GM21717 (cell line): Measurements from ENCODE around the gene PGM5.
"Not testable (repeated sequence)": the region's sequence is repeated elsewhere in the genome, so short reads cannot be mapped to it uniquely, and the experiment has no call there.

Experiments
- ATAC-seq: cut with Tn5 transposase; IDR thresholded peaks from one replicate; pipeline ENCODE4 v1.9.1; 2021; ENCODE audit warnings: mild to moderate bottlenecking, moderate library complexity; ENCODE audit not compliant: unreplicated experiment

The PGM5 gene

DNA sequence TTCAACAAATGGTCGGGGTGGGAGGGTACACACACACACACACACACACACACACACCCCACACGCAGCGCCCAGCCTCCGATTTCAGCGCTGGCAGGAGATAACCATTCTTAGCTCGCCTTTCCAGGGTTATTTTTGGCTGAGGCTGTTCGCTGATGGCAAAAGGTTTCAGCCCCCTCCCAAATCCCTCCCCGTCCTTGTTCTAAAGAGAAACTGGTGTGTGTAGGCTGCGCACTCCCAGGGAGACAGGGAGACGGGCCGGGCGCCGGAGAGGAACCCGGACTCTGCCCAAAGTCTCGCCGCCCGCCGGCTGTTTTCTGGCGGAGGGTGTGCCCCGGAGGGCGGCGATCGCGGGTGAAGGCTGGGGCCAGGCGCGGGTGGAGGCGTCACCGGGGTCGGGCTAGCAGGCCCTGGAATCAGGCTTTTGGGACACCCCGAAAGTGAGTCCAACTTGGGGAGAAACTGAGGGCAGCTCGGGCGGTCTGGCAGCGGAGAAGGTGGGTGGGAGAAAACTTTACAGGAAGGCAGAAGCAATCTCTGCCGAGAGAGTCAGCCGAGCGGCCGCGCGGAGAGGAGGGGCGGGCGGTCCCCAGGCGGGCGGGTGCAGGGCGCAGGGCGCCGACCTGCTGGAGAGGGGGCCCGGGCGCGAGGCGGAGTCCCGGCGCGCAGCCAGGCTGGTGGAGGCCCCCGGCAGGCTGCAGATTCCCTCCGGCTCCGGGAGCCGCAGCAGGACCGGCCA, at the start of gene PGM5:
PGM5 (plus strand) TSS at position 232 of the 739 bp plus-strand sequence. CDS start 517 bp downstream, outside the sequence.
- ATAC-seq, result not testable (repeated sequence)

- not testable (repeated sequence) for ATAC-seq
These were observed 49.3 kb upstream of the PGM5 start for GRCh38 chr9:68307127-68307526.

- not testable (repeated sequence) for ATAC-seq
These were observed 48.8 kb upstream of the PGM5 start for GRCh38 chr9:68307654-68308053.

DNA sequence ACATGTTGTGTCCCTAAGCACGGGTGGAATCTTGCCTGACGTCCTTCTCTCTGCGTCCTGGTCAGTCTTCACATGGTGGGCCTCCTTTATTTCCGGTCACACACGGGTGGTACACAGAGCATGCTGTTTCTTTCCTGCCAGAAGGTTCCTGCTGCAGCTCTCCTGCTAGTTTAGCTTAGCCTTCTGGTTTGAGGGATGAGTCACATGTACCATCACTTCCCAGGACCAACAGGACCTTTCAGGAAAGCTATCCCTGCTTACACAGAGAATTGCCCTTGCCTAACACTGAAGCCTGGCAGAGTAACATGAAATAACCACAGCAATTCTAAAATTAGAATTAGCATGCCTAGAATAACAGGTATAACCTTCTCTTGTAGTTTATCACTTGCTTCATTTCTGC, 45.2 kb upstream of the PGM5 start:
- not testable (repeated sequence) for ATAC-seq

DNA sequence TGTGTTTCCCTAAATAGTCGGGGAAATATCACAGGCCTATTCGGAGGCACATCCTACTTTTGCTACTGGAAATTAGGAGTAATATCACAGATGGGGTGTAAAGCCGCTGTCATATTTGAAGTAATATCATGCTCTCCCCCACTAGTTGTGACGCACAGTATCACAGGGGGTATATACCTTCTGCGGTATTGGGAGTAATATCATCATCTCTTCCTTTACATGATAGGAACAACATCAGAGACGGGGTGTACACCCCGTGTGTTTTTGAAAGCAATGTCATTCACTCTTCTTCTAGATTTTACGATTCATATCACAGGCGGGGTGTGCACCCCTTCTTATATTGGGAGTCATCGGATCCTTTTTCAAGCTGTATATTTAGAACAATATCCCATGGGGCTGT, 38.2 kb upstream of the PGM5 start:
- ATAC-seq, result not testable (repeated sequence)

DNA sequence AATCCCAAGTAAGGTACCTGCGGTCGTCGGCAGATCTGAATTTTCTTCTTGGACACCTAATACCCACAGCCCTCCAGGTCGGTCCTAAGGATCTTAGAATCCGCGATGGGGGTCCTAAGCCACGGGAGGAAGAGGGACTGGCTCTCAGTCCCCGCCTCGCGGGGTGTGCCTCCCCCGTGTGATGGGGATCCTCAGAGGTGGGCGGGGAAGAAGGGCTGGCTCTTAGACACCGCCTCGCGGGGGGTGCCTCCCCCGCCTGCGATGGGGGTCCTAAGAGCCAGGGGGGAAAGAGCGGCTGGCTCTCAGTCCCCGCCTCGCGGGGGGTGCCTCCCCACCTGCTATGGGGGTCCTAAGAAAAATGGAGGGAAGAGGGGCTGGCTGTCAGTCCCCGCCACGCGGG, 32.7 kb upstream of the PGM5 start:
- ATAC-seq, result not testable (repeated sequence)

GRCh38 chr9:68324518-68324917, 31.9 kb upstream of the PGM5 start:
- ATAC-seq, result not testable (repeated sequence)

DNA sequence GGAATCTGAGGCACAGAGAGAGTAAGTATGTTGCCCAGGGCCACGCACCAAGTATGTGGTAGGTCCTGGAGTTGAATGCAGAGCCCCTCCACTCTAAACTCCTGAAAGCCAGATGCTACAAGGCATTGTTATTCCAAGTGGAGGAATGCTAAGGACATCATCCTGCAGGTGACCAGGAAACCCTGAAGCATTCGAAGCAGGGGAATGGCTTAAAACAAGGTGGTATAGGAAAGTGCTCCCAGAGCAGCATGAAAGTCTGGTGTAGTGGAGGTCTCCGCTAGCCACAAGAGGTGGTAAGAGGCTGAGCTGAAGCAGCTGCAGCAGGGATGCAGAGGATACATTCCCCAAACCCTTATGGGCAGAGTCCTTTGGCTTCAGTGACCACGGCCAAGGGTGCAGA, 27.3 kb upstream of the PGM5 start:
- not testable (repeated sequence) for ATAC-seq

DNA sequence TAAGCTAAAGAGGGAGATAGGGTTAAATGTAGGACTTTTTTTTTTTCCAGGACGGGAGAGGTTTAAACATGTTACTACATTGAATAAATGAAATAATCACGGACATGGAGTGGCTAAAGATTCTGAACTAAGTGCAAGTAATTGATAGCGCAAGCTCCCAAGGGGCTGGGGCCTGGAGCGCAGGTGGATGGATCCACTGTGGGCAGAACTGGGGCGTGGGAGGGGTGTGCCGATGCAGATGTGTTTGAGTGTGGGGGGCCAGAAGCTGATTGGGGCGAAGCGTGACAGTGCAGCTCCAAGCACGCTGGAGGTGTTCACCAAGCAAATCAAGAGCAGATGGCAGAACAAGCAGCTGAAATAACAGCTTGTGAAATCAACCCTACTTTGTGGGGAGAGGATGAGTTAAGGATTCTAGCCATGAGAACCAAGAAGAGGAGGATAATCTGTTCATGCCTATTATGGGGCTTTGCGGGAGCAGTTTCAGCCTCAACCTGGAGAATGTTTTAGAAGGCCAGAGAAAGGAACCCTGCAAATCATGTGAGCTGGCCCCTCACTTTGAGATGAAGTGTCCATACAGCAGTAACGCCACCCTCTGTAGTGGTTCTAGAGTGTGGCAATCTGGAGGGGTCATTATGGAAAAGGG, 25.8 kb upstream of the PGM5 start:
- not testable (repeated sequence) for ATAC-seq

DNA sequence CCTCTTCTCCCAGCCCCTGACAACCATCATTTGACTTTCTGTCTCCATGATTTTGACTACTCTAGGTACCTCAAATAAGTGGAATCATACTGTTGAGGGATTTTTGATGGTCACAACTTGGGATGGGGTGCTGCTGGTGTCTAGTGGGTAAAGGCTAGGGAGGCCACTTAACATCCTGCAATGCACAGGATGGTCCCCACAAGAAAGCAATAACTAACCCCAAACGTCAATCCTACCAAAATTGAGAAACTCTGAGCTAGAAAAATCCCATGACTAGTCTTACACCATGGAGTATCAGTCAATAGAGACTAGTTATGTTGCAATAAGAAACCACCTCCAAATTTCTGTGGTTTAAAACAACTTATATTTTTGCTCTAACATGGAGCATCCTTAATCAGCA, 24.3 kb upstream of the PGM5 start:
- not testable (repeated sequence) for ATAC-seq

DNA sequence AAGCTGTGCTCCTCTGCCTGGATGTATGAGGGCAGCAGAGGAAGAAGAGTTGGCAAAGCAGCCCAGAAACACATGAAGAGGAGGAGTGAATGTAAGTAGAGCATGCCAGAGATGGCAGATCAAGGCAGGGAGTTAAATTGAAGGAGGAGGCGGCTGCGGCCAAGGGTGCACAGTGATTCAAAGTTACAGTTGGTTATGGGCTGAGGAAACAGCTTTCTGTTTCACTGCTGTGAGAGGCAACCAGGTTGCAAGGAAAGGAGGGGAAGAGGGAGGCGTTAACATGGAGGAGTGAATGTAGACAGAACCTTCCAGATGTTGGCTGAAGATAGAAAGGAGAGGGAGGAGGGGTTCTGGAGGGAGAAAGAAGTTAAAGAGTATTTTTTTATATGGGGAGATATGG, 20.5 kb upstream of the PGM5 start:
- not testable (repeated sequence) for ATAC-seq

DNA sequence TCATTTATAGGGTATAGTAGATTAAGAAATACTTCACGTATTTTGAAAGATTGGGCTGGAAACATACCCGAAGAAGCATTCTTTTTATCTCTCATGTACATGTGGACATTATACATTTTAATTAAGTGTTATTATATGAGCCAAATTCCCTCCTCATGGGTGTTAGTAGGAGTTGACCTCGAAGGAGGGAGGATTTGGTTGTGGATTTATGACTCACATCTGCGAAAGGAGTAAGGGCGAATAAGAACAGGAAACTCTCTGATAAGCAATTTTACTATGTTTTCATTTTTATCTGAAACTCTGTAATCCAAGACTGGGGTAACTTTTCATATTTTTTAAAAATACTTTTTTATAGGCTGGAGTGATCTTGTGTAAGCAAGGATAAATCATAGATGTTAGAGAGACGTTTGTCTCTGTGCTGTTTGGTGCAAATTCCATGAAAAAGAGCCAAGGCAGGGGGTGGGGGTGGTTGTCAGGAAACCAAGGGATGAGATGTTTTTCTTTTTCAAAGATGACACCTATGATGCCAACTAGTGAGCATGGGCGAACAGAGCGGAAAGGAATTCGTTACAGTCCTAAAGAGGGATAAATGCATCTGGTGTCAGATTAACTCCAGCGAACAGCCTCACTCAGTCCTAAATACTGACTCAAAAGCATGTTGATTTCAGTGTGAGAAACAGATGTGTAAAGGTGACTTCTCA, 19.6 kb upstream of the PGM5 start:
- ATAC-seq, result not testable (repeated sequence)

DNA sequence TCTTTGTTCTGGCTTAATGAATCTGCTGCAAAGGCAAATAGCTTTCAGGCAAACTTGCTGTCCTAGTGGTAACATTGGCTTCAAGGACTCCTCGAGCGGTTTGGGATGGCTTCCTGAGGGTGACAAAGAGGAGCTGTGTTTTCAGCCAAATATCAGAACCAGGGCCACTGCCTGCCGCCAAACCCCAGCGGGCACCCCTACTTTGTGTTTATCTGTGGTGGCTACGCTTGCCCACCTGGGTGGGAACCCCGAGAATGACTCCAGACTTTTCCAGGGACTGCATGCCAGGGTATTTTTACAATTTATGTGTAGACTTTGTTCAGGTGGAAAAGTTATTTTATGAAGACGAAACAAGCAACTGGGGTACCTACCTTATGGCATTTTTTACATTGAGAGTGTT, 18.4 kb upstream of the PGM5 start:
- ATAC-seq, result not testable (repeated sequence)

- peak; percentile 73 for ATAC-seq
These were observed 14.0 kb upstream of the PGM5 start for GRCh38 chr9:68342265-68343025.

DNA sequence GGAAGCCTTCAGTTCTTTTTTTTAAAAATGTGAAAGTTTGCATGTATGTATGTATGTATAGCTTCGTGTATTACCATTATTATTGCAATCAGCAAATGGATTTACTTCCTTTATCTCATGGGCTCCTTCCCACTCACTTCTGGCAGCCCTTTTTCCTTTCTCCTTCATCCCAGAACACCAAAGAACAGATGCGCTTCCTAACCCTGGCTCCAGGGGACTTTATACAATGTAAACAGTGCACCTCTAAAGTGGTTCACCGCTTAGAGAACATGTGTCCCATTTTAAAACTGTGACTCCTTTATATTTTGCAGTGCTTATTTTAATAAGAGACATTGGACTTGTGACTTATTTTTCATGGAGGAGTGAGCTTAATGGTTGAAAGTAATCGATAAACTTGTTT, 13.2 kb upstream of the PGM5 start:
- ATAC-seq, result not testable (repeated sequence)

- not testable (repeated sequence) for ATAC-seq
These were observed 12.4 kb upstream of the PGM5 start for GRCh38 chr9:68343992-68344391.

- not testable (repeated sequence) for ATAC-seq
These were observed 4.7 kb upstream of the PGM5 start for GRCh38 chr9:68351689-68352088.

DNA sequence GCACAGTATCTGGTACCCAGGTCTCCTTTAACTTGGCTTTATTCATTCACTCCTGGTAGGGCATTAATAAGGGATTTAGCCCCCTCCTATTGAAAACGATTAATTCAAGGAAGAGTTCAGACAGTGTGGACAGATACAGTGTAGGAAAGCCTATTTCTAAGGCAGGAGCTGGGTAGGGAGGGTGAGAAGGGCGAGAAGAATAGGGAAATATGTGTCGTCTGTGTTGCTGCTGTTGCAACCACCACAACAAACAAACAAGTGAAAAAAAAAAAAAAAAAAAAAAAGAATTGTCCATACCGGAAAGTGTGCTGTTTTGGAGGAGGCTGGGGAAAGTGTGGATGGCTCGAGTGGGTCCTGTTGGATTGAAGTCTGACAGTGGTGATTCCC, 425 bp upstream of the PGM5 start:
- not testable (repeated sequence) for ATAC-seq

DNA sequence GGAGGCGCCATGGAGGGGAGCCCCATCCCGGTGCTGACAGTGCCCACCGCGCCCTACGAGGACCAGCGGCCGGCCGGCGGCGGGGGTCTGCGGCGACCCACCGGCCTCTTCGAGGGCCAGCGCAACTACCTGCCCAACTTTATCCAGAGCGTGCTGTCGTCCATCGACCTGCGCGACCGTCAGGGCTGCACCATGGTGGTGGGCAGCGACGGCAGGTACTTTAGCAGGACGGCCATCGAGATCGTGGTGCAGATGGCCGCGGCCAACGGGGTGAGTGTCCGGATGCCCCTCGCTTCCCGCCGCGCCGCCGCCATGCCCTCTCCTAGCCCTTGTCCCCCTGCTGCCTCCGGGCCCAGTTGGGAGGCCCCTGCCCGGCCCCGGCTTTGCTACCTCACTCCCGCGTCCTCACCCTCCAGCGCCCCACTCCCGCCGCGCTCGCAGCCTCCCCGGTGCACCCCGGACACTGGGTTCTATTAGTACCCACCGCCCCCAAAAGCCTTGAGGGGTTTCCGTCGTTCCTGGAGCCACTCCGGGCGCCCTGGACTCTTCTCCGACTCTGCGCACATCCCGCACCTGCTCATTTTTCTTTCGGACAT, 806 bp downstream of the PGM5 start:
- not testable (repeated sequence) for ATAC-seq

DNA sequence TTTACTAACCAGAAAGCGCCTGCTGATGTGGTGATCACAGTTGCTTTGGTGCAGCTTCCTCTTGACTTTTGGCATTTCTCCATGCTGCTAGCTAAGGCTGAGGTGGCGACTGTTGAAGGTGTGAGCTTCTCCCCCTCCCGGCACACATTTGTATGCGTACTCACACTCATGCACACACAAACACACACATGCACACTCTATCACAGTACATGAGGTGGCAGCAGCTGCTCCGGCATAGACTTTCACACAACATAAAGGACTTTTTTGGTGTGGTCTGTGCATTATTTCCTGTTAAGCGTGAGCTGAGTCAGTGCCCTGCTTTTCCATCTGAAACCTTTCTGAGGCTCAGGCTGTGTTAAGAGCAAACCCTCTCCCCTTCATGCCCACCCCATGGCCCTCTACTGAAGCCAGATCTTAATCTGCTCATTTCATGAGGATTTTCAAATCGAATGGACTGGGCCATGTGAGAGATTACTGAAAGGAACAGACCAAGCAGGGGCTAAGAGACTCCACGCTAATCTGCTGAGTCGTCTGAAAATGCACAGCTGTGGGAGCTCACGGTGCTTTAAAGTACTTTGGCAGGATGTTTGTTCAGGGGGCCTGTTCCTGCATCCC, 10.6 kb downstream of the PGM5 start:
- not testable (repeated sequence) for ATAC-seq
